SK-N-SH (cell line): Measurements from ENCODE around the gene LECT2. TPM values are rescaled to one million over a fixed set of nuclear protein-coding genes. Genes with fewer than 3 reads are reported as not detected.

ENCODE experiments used
- CTCF ChIA-PET: fragments of 300-600, 350-600 bp; formaldehyde crosslinking; extraction: SDS; loops from one replicate; lab custom pipeline; 2021; lab: Yijun Ruan, JAX
- POLR2A ChIA-PET: fragments of 350-600 bp; sonication (Branson Sonifier 250); formaldehyde crosslinking; extraction: SDS; loops from one replicate; lab custom pipeline; 2020; ENCODE audit warnings: antibody characterized with exemption, inconsistent platforms; lab: Yijun Ruan, JAX
- DNase-seq: peaks from one replicate; pipeline ENCODE4 v3.0.0; 2012
- H2AFZ ChIP-seq: fragments of 200-600 bp; sonication (generic); 2 replicates; pipeline ENCODE4 v1.8.1; 2016; ENCODE audit warnings: antibody characterized with exemption, mild to moderate bottlenecking, low read depth
- H3F3A ChIP-seq: fragments of 200-600 bp; sonication (generic); replicated peaks from 2 replicates; pipeline ENCODE3; 2016; ENCODE audit warnings: antibody characterized with exemption, mild to moderate bottlenecking; ENCODE audit not compliant: insufficient read depth
- H3K27ac ChIP-seq, 2 experiments: fragments of 200-500 bp in 1 of 2; fragments of 200-600 bp in 1 of 2; sonication (Bioruptor generic) in 1 of 2; sonication (generic), shearing (Covaris generic) in 1 of 2; 2 replicates each; pipeline versions ENCODE4 v1.5.1 to v1.6.1; 2014 to 2016; ENCODE audit warnings: low read depth in 2 of 2, inconsistent platforms in 1 of 2, low read length in 1 of 2, mild to moderate bottlenecking in 1 of 2, mixed read lengths in 1 of 2
- H3K27me3 ChIP-seq: fragments of 200-600 bp; sonication (generic), shearing (Covaris generic); 2 replicates; pipeline ENCODE4 v1.6.1; 2016; ENCODE audit warnings: mixed run types; ENCODE audit not compliant: insufficient read depth
- H3K36me3 ChIP-seq, 2 experiments: fragments of 200-500 bp in 1 of 2; fragments of 200-600 bp in 1 of 2; sonication (Bioruptor generic) in 1 of 2; sonication (generic) in 1 of 2; replicated peaks in 1 of 2; 2 replicates each; pipeline versions ENCODE3 to v1.5.1; 2014 to 2016; ENCODE audit warnings: low read length in 1 of 2, mild to moderate bottlenecking in 1 of 2; ENCODE audit not compliant: insufficient read depth in 2 of 2, control insufficient read depth in 1 of 2
- H3K4me1 ChIP-seq, 2 experiments: fragments of 200-500 bp in 1 of 2; fragments of 200-600 bp in 1 of 2; sonication (Bioruptor generic) in 1 of 2; sonication (generic), shearing (Covaris generic) in 1 of 2; 2 replicates each; pipeline versions ENCODE4 v1.5.1 to v1.6.1; 2014 to 2016; ENCODE audit warnings: low read depth in 1 of 2, low read length in 1 of 2, mixed run types in 1 of 2; ENCODE audit not compliant: insufficient read depth in 2 of 2, control insufficient read depth in 1 of 2
- H3K4me2 ChIP-seq: fragments of 200-600 bp; sonication (generic), shearing (Covaris generic); 2 replicates; pipeline ENCODE4 v1.6.1; 2017; ENCODE audit warnings: mixed run types
- H3K4me3 ChIP-seq, 2 experiments: fragments of 200-500 bp in 1 of 2; fragments of 200-600 bp in 1 of 2; sonication (Bioruptor generic) in 1 of 2; sonication (generic), shearing (Covaris generic) in 1 of 2; 2 replicates each; pipeline versions ENCODE4 v1.5.1 to v1.8.1; 2014 to 2016; ENCODE audit warnings: low read depth in 2 of 2, inconsistent platforms in 1 of 2, low read length in 1 of 2, mild to moderate bottlenecking in 1 of 2, mixed read lengths in 1 of 2, moderate library complexity in 1 of 2
- H3K79me2 ChIP-seq: fragments of 200-600 bp; sonication (generic); 2 replicates; pipeline ENCODE4 v1.8.1; 2017; ENCODE audit warnings: mild to moderate bottlenecking; ENCODE audit not compliant: insufficient read depth
- H3K9ac ChIP-seq: fragments of 200-600 bp; sonication (generic); 2 replicates; pipeline ENCODE4 v1.6.1; 2017; ENCODE audit warnings: mixed run types
- H3K9me2 ChIP-seq: fragments of 200-600 bp; sonication (generic); 2 replicates; pipeline ENCODE4 v1.6.1; 2017; ENCODE audit warnings: mixed run types
- H3K9me3 ChIP-seq: fragments of 200-600 bp; sonication (generic); 2 replicates; pipeline ENCODE4 v1.6.1; 2017; ENCODE audit warnings: mixed run types, mild to moderate bottlenecking, moderate library complexity
- H4K20me1 ChIP-seq: fragments of 200-600 bp; sonication (generic); 2 replicates; pipeline ENCODE4 v1.6.1; 2017; ENCODE audit warnings: mild to moderate bottlenecking, mixed run types; ENCODE audit not compliant: insufficient read depth
- CHD2 ChIP-seq: fragments of 150-350 bp; IDR thresholded peaks from 2 replicates; pipeline ENCODE4 v1.6.1; 2018; ENCODE audit warnings: low read length; ENCODE audit not compliant: partially characterized antibody
- FOSL2 ChIP-seq: IDR thresholded peaks from 2 replicates; pipeline ENCODE4 v1.4.0; 2012; ENCODE audit warnings: low read depth, mild to moderate bottlenecking, moderate library complexity, borderline replicate concordance
- GATA2 ChIP-seq: sonication (generic); formaldehyde crosslinking; IDR thresholded peaks from 2 replicates; pipeline ENCODE4 v1.5.0; 2020; ENCODE audit warnings: mild to moderate bottlenecking, missing genetic modification reagents
- MEF2A ChIP-seq: IDR thresholded peaks from 2 replicates; pipeline ENCODE4 v1.4.0; 2012; ENCODE audit warnings: low read depth, borderline replicate concordance
- NFIC ChIP-seq: IDR thresholded peaks from 2 replicates; pipeline ENCODE4 v1.4.0; 2012; ENCODE audit warnings: borderline replicate concordance
- NRF1 ChIP-seq: IDR thresholded peaks from 2 replicates; pipeline ENCODE4 v1.6.1; 2012; ENCODE audit warnings: low read depth, mild to moderate bottlenecking, low read length
- RAD21 ChIP-seq: IDR thresholded peaks from 2 replicates; pipeline ENCODE4 v1.6.1; 2012; ENCODE audit warnings: mild to moderate bottlenecking, low read length
- RCOR1 ChIP-seq: fragments of 150-350 bp; IDR thresholded peaks from 2 replicates; pipeline ENCODE4 v1.6.1; 2017; ENCODE audit warnings: antibody characterized with exemption, low read length
- RFX5 ChIP-seq: IDR thresholded peaks from 2 replicates; pipeline ENCODE4 v1.6.1; 2012; ENCODE audit warnings: mild to moderate bottlenecking, improper control_type of control experiment, low read length
- RXRA ChIP-seq: IDR thresholded peaks from 2 replicates; pipeline ENCODE4 v1.4.0; 2012; ENCODE audit warnings: low read depth, mild to moderate bottlenecking, borderline replicate concordance
- SIN3A ChIP-seq: IDR thresholded peaks from 2 replicates; pipeline ENCODE4 v1.6.1; 2012; ENCODE audit warnings: low read depth, mild to moderate bottlenecking, low read length, moderate library complexity, borderline replicate concordance
- SMC3 ChIP-seq: IDR thresholded peaks from 2 replicates; pipeline ENCODE4 v1.6.1; 2012; ENCODE audit warnings: low read depth, low read length, improper control_type of control experiment
- TAF1 ChIP-seq: IDR thresholded peaks from 2 replicates; pipeline ENCODE4 v1.6.1; 2012; ENCODE audit warnings: low read depth, mild to moderate bottlenecking, low read length, moderate library complexity, borderline replicate concordance
- YY1 ChIP-seq: IDR thresholded peaks from 2 replicates; pipeline ENCODE4 v1.4.0; 2012; ENCODE audit warnings: low read depth, mild to moderate bottlenecking
- WGBS: methylation state at CpG from one replicate; pipeline ENCODE4 v1.1.6; 2017; ENCODE audit warnings: low lambda C conversion rate; 5-methylcytosine and 5-hydroxymethylcytosine counted together
- polyA plus RNA-seq, 3 experiments: library from polyadenylated mRNA; depleted of rRNA; stranded (reverse); fragments of >200 nt; gene quantifications; 2 replicates each; pipeline ENCODE4 v1.2.3, GENCODE V29; 2012
- TF ChIP-seq, protein P1 (sequence below): IDR thresholded peaks from 2 replicates; pipeline ENCODE4 v1.4.0; 2012; ENCODE audit warnings: low read depth
- TF ChIP-seq, protein P2 (sequence below): fragments of 150-350 bp; IDR thresholded peaks from 2 replicates; pipeline ENCODE4 v1.6.1; 2017; ENCODE audit warnings: antibody characterized with exemption, low read length, low read depth, borderline replicate concordance
- TF ChIP-seq, protein P3 (sequence below): IDR thresholded peaks from 2 replicates; pipeline ENCODE4 v1.4.0; 2012; ENCODE audit warnings: low read depth, borderline replicate concordance
- TF ChIP-seq, protein P4 (sequence below): fragments of 150-350 bp; IDR thresholded peaks from 2 replicates; pipeline ENCODE4 v1.6.1; 2016; ENCODE audit warnings: mild to moderate bottlenecking, low read depth, low read length

LECT2 gene
- polyA plus RNA-seq, 1 of the 3 experiments (the other 2 are of a cell fraction): 0.18 TPM

DNA sequence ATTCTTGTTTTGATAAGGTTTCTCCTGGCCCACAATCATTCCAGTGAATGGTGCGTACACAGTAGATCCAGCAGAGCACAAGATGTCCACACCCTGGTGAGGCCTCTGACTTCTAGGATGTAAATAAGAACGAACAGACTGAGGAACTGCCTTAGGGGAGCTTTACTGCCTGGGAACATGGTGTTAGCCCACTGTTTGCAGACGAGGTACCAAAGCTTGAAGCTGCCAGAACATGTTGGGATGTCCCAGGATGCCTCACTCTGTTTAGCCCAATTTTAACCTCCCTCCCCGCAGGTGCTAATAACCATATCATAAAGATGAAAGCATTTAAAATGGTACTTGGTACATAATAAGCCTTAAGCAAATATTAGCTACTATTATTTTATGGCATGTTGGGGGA lies 3.5 kb downstream of the LECT2 start:
- H3K9me2 ChIP-seq: no peaks in the 10 kb centered on the region
- DNase-seq: no peak
- no peak overlapping the region for H3K4me2 ChIP-seq
- H3K4me1 ChIP-seq: no peaks in the 10 kb centered on the region
- POLR2A ChIA-PET: no interaction called here
- no peak overlapping the region for H3K4me3 ChIP-seq
- H3K9me3 ChIP-seq: peaks cover 4% of the 10 kb centered on the region; the same call in 1 of the 2 replicates
- H2AFZ ChIP-seq: no peak overlapping the region
- no peak overlapping the region for H3K9ac ChIP-seq
- H3K79me2 ChIP-seq: no peaks in the 10 kb centered on the region
- H3F3A ChIP-seq: peaks cover 24% of the 10 kb centered on the region
- H3K27ac ChIP-seq: no peak overlapping the region
- CTCF ChIA-PET: interaction anchor here (1.2 to 5.0 kb wide), 5 partner anchors 9 to 261 kb away, joined by 3 to 28 read pairs (median 4); no protein-coding TSS in a partner anchor
- TF ChIP-seq SMC3 (no peak), YY1 (no peak), TAF1 (no peak), NFIC (no peak), SIN3A (no peak), RAD21 (no peak), NRF1 (no peak), MEF2A (no peak), CHD2 (no peak), RCOR1 (no peak), FOSL2 (no peak), RFX5 (no peak), RXRA (no peak), GATA2 (CRISPR knock-in tag) (no peak)
- TF ChIP-seq, protein P1, sequence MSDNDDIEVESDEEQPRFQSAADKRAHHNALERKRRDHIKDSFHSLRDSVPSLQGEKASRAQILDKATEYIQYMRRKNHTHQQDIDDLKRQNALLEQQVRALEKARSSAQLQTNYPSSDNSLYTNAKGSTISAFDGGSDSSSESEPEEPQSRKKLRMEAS: no peak
- TF ChIP-seq, protein P2, sequence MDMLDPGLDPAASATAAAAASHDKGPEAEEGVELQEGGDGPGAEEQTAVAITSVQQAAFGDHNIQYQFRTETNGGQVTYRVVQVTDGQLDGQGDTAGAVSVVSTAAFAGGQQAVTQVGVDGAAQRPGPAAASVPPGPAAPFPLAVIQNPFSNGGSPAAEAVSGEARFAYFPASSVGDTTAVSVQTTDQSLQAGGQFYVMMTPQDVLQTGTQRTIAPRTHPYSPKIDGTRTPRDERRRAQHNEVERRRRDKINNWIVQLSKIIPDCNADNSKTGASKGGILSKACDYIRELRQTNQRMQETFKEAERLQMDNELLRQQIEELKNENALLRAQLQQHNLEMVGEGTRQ: no peak
- TF ChIP-seq, protein P3, sequence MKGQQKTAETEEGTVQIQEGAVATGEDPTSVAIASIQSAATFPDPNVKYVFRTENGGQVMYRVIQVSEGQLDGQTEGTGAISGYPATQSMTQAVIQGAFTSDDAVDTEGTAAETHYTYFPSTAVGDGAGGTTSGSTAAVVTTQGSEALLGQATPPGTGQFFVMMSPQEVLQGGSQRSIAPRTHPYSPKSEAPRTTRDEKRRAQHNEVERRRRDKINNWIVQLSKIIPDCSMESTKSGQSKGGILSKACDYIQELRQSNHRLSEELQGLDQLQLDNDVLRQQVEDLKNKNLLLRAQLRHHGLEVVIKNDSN: no peak
- TF ChIP-seq, protein P4, sequence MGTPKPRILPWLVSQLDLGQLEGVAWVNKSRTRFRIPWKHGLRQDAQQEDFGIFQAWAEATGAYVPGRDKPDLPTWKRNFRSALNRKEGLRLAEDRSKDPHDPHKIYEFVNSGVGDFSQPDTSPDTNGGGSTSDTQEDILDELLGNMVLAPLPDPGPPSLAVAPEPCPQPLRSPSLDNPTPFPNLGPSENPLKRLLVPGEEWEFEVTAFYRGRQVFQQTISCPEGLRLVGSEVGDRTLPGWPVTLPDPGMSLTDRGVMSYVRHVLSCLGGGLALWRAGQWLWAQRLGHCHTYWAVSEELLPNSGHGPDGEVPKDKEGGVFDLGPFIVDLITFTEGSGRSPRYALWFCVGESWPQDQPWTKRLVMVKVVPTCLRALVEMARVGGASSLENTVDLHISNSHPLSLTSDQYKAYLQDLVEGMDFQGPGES: no peak
- TF ChIP-seq, all 33 proteins: peak for 0
- H4K20me1 ChIP-seq: no peaks in the 10 kb centered on the region
- H3K36me3 ChIP-seq: peaks cover 13 to 19% of the 10 kb centered on the region in 2 experiments
- WGBS: 76% methylated on average over 4 of the region's 4 CpGs
- H3K27me3 ChIP-seq: no peaks in the 10 kb centered on the region
